Activated B cell treated with CpG ODN at 0.5 μM for 24 hours (primary cell): ENCODE measurements around the gene FAM171A2. TPM values are rescaled to one million over a fixed set of nuclear protein-coding genes. Genes with fewer than 3 reads are reported as not detected.

Source experiments
- ATAC-seq: fragments of 200-7000 bp; cut with Tn5 transposase; one replicate; pipeline ENCODE4 v1.10.0; 2021; ENCODE audit warnings: low read depth, mild to moderate bottlenecking, moderate library complexity
- CTCF ChIA-PET: fragments of 350-600 bp; sonication (Branson Sonifier 250); formaldehyde crosslinking; loops from one replicate; lab custom pipeline; 2021; ENCODE audit warnings: antibody characterized with exemption; lab: Charles Lee
- POLR2A ChIA-PET: fragments of 350-600 bp; sonication (Branson Sonifier 250); formaldehyde crosslinking; loops from one replicate; lab custom pipeline; 2021; ENCODE audit warnings: antibody characterized with exemption; lab: Charles Lee
- DNase-seq: peaks from one replicate; pipeline ENCODE4 v3.0.0; 2022
- H3K27ac Mint-ChIP-seq: one replicate; pipeline ENCODE4 v1.8.0; 2020; ENCODE audit warnings: mixed read lengths
- H3K27me3 Mint-ChIP-seq: one replicate; pipeline ENCODE4 v1.8.0; 2021; ENCODE audit warnings: mixed read lengths
- H3K36me3 Mint-ChIP-seq: one replicate; pipeline ENCODE4 v1.8.0; 2021; ENCODE audit warnings: low read depth, mixed read lengths
- H3K4me1 Mint-ChIP-seq: one replicate; pipeline ENCODE4 v1.8.0; 2021; ENCODE audit warnings: mixed read lengths
- H3K4me3 Mint-ChIP-seq: one replicate; pipeline ENCODE4 v1.8.0; 2020; ENCODE audit warnings: mild to moderate bottlenecking, mixed read lengths
- H3K9me3 Mint-ChIP-seq: one replicate; pipeline ENCODE4 v1.8.0; 2020; ENCODE audit warnings: mixed read lengths
- CTCF ChIP-seq: fragments of 200-600 bp; IDR thresholded peaks from one replicate; pipeline ENCODE4 v1.8.0; 2022; ENCODE audit warnings: antibody characterized with exemption, mild to moderate bottlenecking
- intact Hi-C: fragments of 100-400 bp; cut with micrococcal nuclease; formaldehyde crosslinking; loops from one replicate; pipeline ENCODE4 v1.15.1; 2024
- total RNA-seq: library from RNA; stranded (reverse); gene quantifications from 2 replicates; pipeline ENCODE4 v1.2.3, GENCODE V29; 2022

FAM171A2 gene
- total RNA-seq, 1 donor from 2014 or later, result 0.75 TPM

GRCh38 chr17:44387804-44388203 lies 24.2 kb upstream of the FAM171A2 start:
- peaks cover 26% of the 10 kb centered on the region for H3K27me3 Mint-ChIP-seq
- ChIA-PET CTCF (no interaction called here), POLR2A (no interaction called here)
- no peak overlapping the region for H3K27ac Mint-ChIP-seq
- H3K4me1 Mint-ChIP-seq, result peaks cover 23% of the 10 kb centered on the region
- ATAC-seq (no peak), DNase-seq (no peak)
- TF ChIP-seq CTCF, result no peak
- no peak overlapping the region for H3K4me3 Mint-ChIP-seq
- H3K9me3 Mint-ChIP-seq, result no peaks in the 10 kb centered on the region
- H3K36me3 Mint-ChIP-seq, result no peaks in the 10 kb centered on the region
- intact Hi-C loops, result no loop called here

- ChIA-PET POLR2A (no interaction called here), CTCF (no interaction called here)
- no peak overlapping the region for H3K27ac Mint-ChIP-seq
- DNase-seq, result no peak
- no peaks in the 10 kb centered on the region for H3K9me3 Mint-ChIP-seq
- peak overlapping the region; percentile 77 for H3K4me3 Mint-ChIP-seq
- peaks cover 29% of the 10 kb centered on the region for H3K27me3 Mint-ChIP-seq
- intact Hi-C loops, result no loop called here
- ATAC-seq, result no peak
- peaks cover 23% of the 10 kb centered on the region for H3K4me1 Mint-ChIP-seq
- no peak for TF ChIP-seq CTCF
- H3K36me3 Mint-ChIP-seq, result no peaks in the 10 kb centered on the region
These were observed 22.5 kb upstream of the FAM171A2 start for GRCh38 chr17:44386182-44386525.

- POLR2A ChIA-PET, result interaction anchor here (0.6 kb wide), 1 partner anchor 306 kb away, joined by 7 read pairs; no protein-coding TSS in a partner anchor
- intact Hi-C loops, result no loop called here
- no peaks in the 10 kb centered on the region for H3K9me3 Mint-ChIP-seq
- no peak for TF ChIP-seq CTCF
- no peaks in the 10 kb centered on the region for H3K36me3 Mint-ChIP-seq
- H3K27ac Mint-ChIP-seq, result no peak overlapping the region
- H3K4me1 Mint-ChIP-seq, result peaks cover 23% of the 10 kb centered on the region
- CTCF ChIA-PET, result interaction anchor here (1.2 kb wide), 1 partner anchor 10 kb away, joined by 3 read pairs; no protein-coding TSS in a partner anchor
- peak overlapping the region; percentile 77 for H3K4me3 Mint-ChIP-seq
- peak; percentile 67 for DNase-seq
- peak; percentile 97 for ATAC-seq
- peaks cover 31% of the 10 kb centered on the region for H3K27me3 Mint-ChIP-seq
These were observed 21.9 kb upstream of the FAM171A2 start for GRCh38 chr17:44385287-44386181.

GRCh38 chr17:44384823-44385286 lies 21.2 kb upstream of the FAM171A2 start:
- ChIA-PET POLR2A (interaction anchor here (0.6 kb wide), 1 partner anchor 306 kb away, joined by 7 read pairs; no protein-coding TSS in a partner anchor), CTCF (interaction anchor here (1.2 kb wide), 1 partner anchor 9 kb away, joined by 3 read pairs; no protein-coding TSS in a partner anchor)
- no peaks in the 10 kb centered on the region for H3K36me3 Mint-ChIP-seq
- no peak for TF ChIP-seq CTCF
- peaks cover 31% of the 10 kb centered on the region for H3K27me3 Mint-ChIP-seq
- no peak overlapping the region for H3K27ac Mint-ChIP-seq
- H3K4me1 Mint-ChIP-seq, result peaks cover 20% of the 10 kb centered on the region
- intact Hi-C loops, result no loop called here
- no peak for DNase-seq
- H3K4me3 Mint-ChIP-seq, result peak overlapping the region; percentile 77
- no peak for ATAC-seq
- H3K9me3 Mint-ChIP-seq, result no peaks in the 10 kb centered on the region

- Mint-ChIP-seq H3K9me3 (no peaks in the 10 kb centered on the region), H3K4me3 (peak overlapping the region; percentile 11), H3K36me3 (no peaks in the 10 kb centered on the region), H3K27ac (no peak overlapping the region), H3K27me3 (peaks cover 27% of the 10 kb centered on the region), H3K4me1 (peaks cover 15% of the 10 kb centered on the region)
- CTCF ChIA-PET, result interaction anchor here (0.9 to 1.2 kb wide), 2 partner anchors 9 to 139 kb away, joined by 3 read pairs; no protein-coding TSS in a partner anchor
- intact Hi-C loops, result no loop called here
- no peak for DNase-seq
- POLR2A ChIA-PET, result no interaction called here
- TF ChIP-seq CTCF, result no peak
- ATAC-seq, result no peak
These were observed 20.7 kb upstream of the FAM171A2 start for GRCh38 chr17:44384281-44384822.
